Pancreas (tissue), 10 donors: ENCODE data around the gene FLYWCH2. TPM values are rescaled to one million over a fixed set of nuclear protein-coding genes. Genes with fewer than 3 reads are reported as not detected.

Source experiments
- ATAC-seq, 4 donors: fragments of 200-7000 bp; cut with Tn5 transposase; one replicate each; pipeline versions ENCODE4 v1.8.0 to v1.9.1; 2020; ENCODE audit warnings: mild to moderate bottlenecking in 4 of 4, moderate library complexity in 4 of 4
- DNase-seq, 6 donors: peaks; one replicate each; pipeline ENCODE4 v3.0.0-alpha.2; 2020
- FAIRE-seq: peaks from 2 replicates; lab custom pipeline; 2012; peaks lifted over from hg19 to GRCh38; lab: Jason Lieb, UNC
- H3K27ac ChIP-seq, 4 donors: fragments of 200-600 bp; sonication (generic); 1 replicate in 3 of 4; 2 replicates in 1 of 4; pipeline versions ENCODE4 v1.5.0 to v1.8.0; 2020
- H3K27me3 ChIP-seq, 4 donors: fragments of 200-600 bp; one replicate each; pipeline ENCODE4 v1.8.0; 2021
- H3K36me3 ChIP-seq, 3 donors: fragments of 200-600 bp; sonication (generic) in 1 of 3; one replicate each; pipeline versions ENCODE4 v1.5.0 to v1.8.0; 2020 to 2021
- H3K4me1 ChIP-seq, 3 donors: fragments of 200-600 bp; one replicate each; pipeline ENCODE4 v1.8.0; 2021
- H3K4me3 ChIP-seq, 4 donors: fragments of 200-600 bp; sonication (generic) in 2 of 4; one replicate each; pipeline versions ENCODE4 v1.5.0 to v1.8.0; 2020 to 2021
- H3K9me3 ChIP-seq, 4 donors: fragments of 200-600 bp; one replicate each; pipeline ENCODE4 v1.8.0; 2021
- WGBS, 2 donors: extraction: QIAGEN DNeasy Blood & Tissue Kit; methylation state at CpG; one replicate each; pipeline ENCODE4 v1.1.7; 2013; 5-methylcytosine and 5-hydroxymethylcytosine counted together
- intact Hi-C, 3 donors: fragments of 100-400 bp; cut with DNase I; formaldehyde crosslinking; loops; one replicate each; pipeline versions ENCODE4 v1.11.1 to v1.14.2; 2022
- polyA plus RNA-seq, 2 donors: library from polyadenylated mRNA; stranded (reverse); fragments of 200-250 nt; gene quantifications; one replicate each; pipeline ENCODE4 v1.2.3, GENCODE V29; 2013
- total RNA-seq, 6 donors: library from RNA; stranded (reverse); fragmentation: NEBNext Ultra II Directional in 4 of 6; extraction: Animal tissue kit (Norgen Biotek cat#: 25700) in 4 of 6; gene quantifications; one replicate each; pipeline versions ENCODE4 v1.2.1 to v1.2.4, GENCODE V29; 2021 to 2023
- TF ChIP-seq, protein P1 (sequence below), 4 donors: fragments of 200-600 bp; sonication (generic) in 3 of 4; IDR thresholded peaks; one replicate each; pipeline versions ENCODE4 v1.5.0 to v1.8.0; 2021; ENCODE audit warnings: antibody characterized with exemption in 4 of 4
- donor health status: healthy with polysubstance abuse.
- donor health status: DM: no; HTN: no; CAD: no; lungs with moderate emphysema.
- donor health status: DM: no; HTN: no; CAD: no.
- donor health status: control.
- donor health status: control.
- donor health status: Bipolar disorder and iron deficiency.
- donor health status: DM: yes; HTN: yes; CAD: no.
- donor health status: DM: no; HTN: no; CAD: no.
- donor health status: DM: no; HTN: no; CAD: no.
- donor health status: DM: yes; HTN: yes; CAD: no.

The FLYWCH2 gene
- total and polyA plus RNA-seq, 8 donors: 5.8 to 26.1 (median 8.4) TPM

DNA sequence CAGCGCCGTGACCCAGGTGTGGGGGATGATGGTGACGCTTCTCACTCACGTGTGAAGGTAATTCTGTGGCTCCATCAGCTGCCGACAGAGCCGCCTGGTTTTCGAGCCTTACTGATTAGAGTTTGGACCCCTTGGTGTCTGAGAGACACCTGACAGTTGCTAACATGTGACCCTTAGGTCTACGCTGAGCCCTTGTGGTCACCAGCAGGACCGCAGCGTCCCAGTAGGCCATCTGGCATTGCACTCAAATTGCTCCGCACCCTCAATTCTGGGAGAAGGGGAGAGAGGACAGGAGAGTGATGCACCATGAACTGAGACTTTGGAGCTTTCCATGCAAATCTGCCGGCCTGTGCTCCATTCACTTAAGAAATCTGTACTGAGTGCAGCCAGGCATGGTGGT, 31.2 kb downstream of the FLYWCH2 start:
- Histone ChIP-seq H3K4me1 (peaks cover 0 to 6% (median 0%) of the 10 kb centered on the region in 3 donors), H3K27ac (no peak overlapping the region), H3K36me3 (no peaks in the 10 kb centered on the region), H3K9me3 (no peaks in the 10 kb centered on the region), H3K27me3 (no peaks in the 10 kb centered on the region), H3K4me3 (no peak overlapping the region)
- intact Hi-C loops: no loop called here
- ATAC-seq: no peak
- no peak for DNase-seq
- TF ChIP-seq, protein P1, sequence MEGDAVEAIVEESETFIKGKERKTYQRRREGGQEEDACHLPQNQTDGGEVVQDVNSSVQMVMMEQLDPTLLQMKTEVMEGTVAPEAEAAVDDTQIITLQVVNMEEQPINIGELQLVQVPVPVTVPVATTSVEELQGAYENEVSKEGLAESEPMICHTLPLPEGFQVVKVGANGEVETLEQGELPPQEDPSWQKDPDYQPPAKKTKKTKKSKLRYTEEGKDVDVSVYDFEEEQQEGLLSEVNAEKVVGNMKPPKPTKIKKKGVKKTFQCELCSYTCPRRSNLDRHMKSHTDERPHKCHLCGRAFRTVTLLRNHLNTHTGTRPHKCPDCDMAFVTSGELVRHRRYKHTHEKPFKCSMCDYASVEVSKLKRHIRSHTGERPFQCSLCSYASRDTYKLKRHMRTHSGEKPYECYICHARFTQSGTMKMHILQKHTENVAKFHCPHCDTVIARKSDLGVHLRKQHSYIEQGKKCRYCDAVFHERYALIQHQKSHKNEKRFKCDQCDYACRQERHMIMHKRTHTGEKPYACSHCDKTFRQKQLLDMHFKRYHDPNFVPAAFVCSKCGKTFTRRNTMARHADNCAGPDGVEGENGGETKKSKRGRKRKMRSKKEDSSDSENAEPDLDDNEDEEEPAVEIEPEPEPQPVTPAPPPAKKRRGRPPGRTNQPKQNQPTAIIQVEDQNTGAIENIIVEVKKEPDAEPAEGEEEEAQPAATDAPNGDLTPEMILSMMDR (IDR thresholded peaks at IDR 0.05): no peak
- WGBS, 2 donors: 82 to 91% methylated on average over 12 of the region's 12 CpGs
- FAIRE-seq: no peak

DNA sequence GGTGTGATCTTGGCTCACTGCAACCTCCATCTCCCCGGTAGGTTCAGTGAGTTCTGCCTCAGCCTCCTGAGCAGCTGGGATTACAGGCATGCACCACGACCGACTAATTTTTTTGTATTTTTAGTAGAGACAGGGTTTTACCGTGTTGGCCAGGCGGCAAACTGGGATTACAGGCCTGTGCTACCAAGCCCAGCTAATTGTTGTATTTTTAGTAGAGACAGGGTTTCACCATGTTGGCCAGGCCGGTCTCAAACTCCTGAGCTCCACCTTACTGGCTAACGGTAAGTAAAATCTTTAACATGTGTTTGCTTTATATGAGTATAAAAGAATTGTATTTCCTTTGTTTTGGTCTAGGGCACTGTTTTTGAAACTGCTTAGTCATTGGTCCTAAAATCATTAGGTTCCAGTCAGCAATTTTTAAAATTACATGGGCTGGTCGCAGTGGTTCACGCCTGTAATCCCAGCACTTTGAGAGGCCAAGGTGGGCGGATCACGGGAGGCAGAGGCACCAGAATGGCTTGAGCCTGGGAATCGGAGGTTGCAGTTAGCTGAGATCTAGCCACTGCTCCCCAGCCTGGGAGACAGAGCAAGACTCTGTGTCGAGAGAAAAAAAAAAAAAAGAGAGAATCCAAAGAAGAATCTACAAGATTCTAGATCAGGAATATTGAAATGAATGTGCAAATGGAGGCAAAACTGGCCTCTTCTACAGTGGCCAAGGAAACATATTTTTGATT, 32.3 kb downstream of the FLYWCH2 start:
- intact Hi-C loops: loop anchor here in 1 of 3 donors (5.0 kb wide), 1 partner anchor 43 kb away; no protein-coding TSS in a partner anchor
- Histone ChIP-seq H3K27ac (no peak overlapping the region), H3K4me1 (peaks cover 0 to 6% (median 0%) of the 10 kb centered on the region in 3 donors), H3K9me3 (no peaks in the 10 kb centered on the region), H3K36me3 (no peaks in the 10 kb centered on the region), H3K4me3 (no peak overlapping the region), H3K27me3 (no peaks in the 10 kb centered on the region)
- no peak for DNase-seq
- no peak for ATAC-seq
- 86 to 88% methylated on average over 13 of the region's 13 CpGs for WGBS, 2 donors
- TF ChIP-seq, protein P1 (IDR thresholded peaks at IDR 0.05): no peak
- FAIRE-seq: no peak

DNA sequence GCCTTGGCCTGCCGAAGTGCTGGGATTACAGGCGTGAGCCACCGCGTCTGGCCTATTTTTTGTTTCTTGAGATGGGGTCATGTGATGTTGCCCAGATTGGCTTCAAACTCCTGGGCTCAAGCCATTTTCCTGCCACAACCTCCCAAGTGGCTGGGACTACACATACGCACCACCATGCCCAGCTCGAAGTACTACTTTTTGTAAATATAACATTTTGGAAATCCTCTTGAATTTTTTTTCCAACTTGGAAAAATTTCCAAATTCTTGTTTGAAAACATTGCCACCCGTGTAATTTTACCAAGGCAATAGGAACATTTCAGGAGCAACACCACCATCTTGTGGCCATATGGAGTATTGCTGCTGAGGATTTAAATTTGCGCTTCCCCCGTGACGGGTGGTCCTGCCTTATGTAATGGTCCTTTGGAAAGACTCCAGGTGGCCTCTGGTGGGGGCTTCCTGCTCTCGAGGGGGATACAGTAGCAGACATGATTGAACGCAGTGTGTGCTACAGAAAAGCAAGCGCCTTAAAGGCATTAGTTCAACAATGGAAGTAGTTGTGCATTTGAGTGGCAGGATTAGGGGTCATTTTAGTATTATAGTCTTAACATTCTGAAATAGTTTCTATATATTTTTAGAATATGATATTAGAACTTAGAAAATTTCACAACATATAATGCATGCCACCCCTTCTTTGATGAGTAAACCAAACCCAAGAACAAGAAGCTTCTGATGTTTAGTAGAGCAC, 36.7 kb downstream of the FLYWCH2 start:
- Histone ChIP-seq H3K27me3 (no peaks in the 10 kb centered on the region), H3K9me3 (no peaks in the 10 kb centered on the region), H3K36me3 (no peaks in the 10 kb centered on the region), H3K4me3 (no peak overlapping the region), H3K4me1 (no peaks in the 10 kb centered on the region), H3K27ac (no peak overlapping the region)
- peak in 1 of 6 donors; percentile 71 for DNase-seq
- ATAC-seq: peak; percentile 62 to 93 (median 88)
- FAIRE-seq: peak; percentile 51
- 9 to 10% methylated on average over 13 of the region's 13 CpGs for WGBS, 2 donors
- intact Hi-C loops: loop anchor here in 1 of 3 donors (5.0 kb wide), 2 partner anchors 47 to 63 kb away; partner anchors contain the start of gene PKMYT1
- TF ChIP-seq, protein P1 (IDR thresholded peaks at IDR 0.05): peak; percentile 65 to 95 (median 82)

DNA sequence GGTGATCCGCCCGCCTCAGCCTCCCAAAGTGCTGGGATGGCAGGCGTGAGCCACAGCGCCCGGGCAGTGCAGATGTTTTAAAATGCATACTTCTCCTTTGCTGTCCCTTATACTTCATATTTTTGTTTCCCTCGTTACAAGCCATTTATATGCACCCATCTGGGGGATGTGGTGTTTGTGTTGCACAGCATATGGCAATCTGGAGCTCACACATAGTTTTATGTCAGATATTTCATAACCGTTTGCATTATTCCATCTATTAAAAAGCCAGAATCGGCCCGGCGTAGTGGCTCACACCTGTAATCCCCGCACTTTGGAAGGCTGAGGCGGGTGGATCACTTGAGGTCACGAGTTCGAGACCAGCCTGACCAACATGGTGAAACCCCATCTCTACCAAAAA, 40.5 kb downstream of the FLYWCH2 start:
- Histone ChIP-seq H3K27me3 (no peaks in the 10 kb centered on the region), H3K9me3 (no peaks in the 10 kb centered on the region), H3K27ac (no peak overlapping the region), H3K4me3 (no peak overlapping the region), H3K4me1 (peaks cover 0 to 5% (median 0%) of the 10 kb centered on the region in 3 donors), H3K36me3 (no peaks in the 10 kb centered on the region)
- intact Hi-C loops: loop anchor here in 1 of 3 donors (5.0 kb wide), 1 partner anchor 59 kb away; the partner anchor contains the start of gene PKMYT1
- FAIRE-seq (no peak), DNase-seq (no peak), ATAC-seq (no peak)
- WGBS, 2 donors: 91 to 95% methylated on average over 14 of the region's 14 CpGs
- TF ChIP-seq, protein P1 (IDR thresholded peaks at IDR 0.05): no peak
